Thymus (tissue), 11 donors: ENCODE results near the gene RAN. TPM values are rescaled to one million over a fixed set of nuclear protein-coding genes. Genes with fewer than 3 reads are reported as not detected.

Source experiments
- DNase-seq, 9 donors: peaks; one replicate each; pipeline ENCODE4 v3.0.0-alpha.2; 2013; ENCODE audit warnings: low spot score in 9 of 9, low read depth in 6 of 9, missing footprints in 1 of 9
- H3K27ac ChIP-seq, 2 donors: one replicate each; pipeline ENCODE4 v1.5.1; 2013; ENCODE audit warnings: control low read depth in 1 of 2, low read depth in 1 of 2, low read length in 1 of 2, mild to moderate bottlenecking in 1 of 2, moderate library complexity in 1 of 2
- H3K27me3 ChIP-seq, 2 donors: one replicate each; pipeline ENCODE4 v1.5.1; 2013; ENCODE audit warnings: low read length in 1 of 2; ENCODE audit not compliant: control insufficient read depth in 2 of 2, insufficient read depth in 1 of 2
- H3K36me3 ChIP-seq, 2 donors: one replicate each; pipeline ENCODE4 v1.5.1; 2013; ENCODE audit warnings: low read length in 1 of 2, mild to moderate bottlenecking in 1 of 2, moderate library complexity in 1 of 2; ENCODE audit not compliant: control insufficient read depth in 2 of 2, insufficient read depth in 2 of 2
- H3K4me1 ChIP-seq, 2 donors: one replicate each; pipeline ENCODE4 v1.5.1; 2013; ENCODE audit warnings: low read length in 2 of 2; ENCODE audit not compliant: control insufficient read depth in 2 of 2, insufficient read depth in 2 of 2
- H3K4me3 ChIP-seq, 2 donors: one replicate each; pipeline ENCODE4 v1.5.1; 2013; ENCODE audit warnings: low read length in 2 of 2, control low read depth in 1 of 2, mild to moderate bottlenecking in 1 of 2
- H3K9me3 ChIP-seq, 2 donors: one replicate each; pipeline ENCODE4 v1.5.1; 2013; ENCODE audit warnings: low read length in 1 of 2, mild to moderate bottlenecking in 1 of 2; ENCODE audit not compliant: control insufficient read depth in 2 of 2, insufficient read depth in 1 of 2
- WGBS: extraction: QIAGEN DNeasy Blood & Tissue Kit; methylation state at CpG from one replicate; pipeline ENCODE4 v1.1.7; 2013; 5-methylcytosine and 5-hydroxymethylcytosine counted together
- polyA plus RNA-seq: library from polyadenylated mRNA; stranded (reverse); fragments of 200-250 nt; gene quantifications from one replicate; pipeline ENCODE4 v1.2.3, GENCODE V29; 2013
- total RNA-seq: library from RNA; stranded (reverse); fragments of 120-200 nt; gene quantifications from one replicate; pipeline ENCODE4 v1.2.4, GENCODE V29; 2013
- donor health status: healthy.

The RAN gene
- total and polyA plus RNA-seq, 2 donors, result 295 to 1,047 TPM

GRCh38 chr12:130924966-130925665, 53.2 kb downstream of the RAN start:
- no peak overlapping the region for H3K27ac ChIP-seq
- no peaks in the 10 kb centered on the region for H3K36me3 ChIP-seq
- DNase-seq, result no peak
- H3K4me3 ChIP-seq, result no peak overlapping the region
- 74% methylated on average over 23 of the region's 23 CpGs for WGBS
- peaks cover 0 to 1% of the 10 kb centered on the region in 2 donors for H3K9me3 ChIP-seq
- H3K4me1 ChIP-seq, result no peaks in the 10 kb centered on the region
- H3K27me3 ChIP-seq, result peaks cover 0 to 4% of the 10 kb centered on the region in 2 donors

- Histone ChIP-seq H3K4me1 (no peaks in the 10 kb centered on the region), H3K27ac (no peak overlapping the region)
- 73% methylated on average over 7 of the region's 7 CpGs for WGBS
Observed at GRCh38 chr12:130925666-130926015, 53.8 kb downstream of the RAN start.

More at GRCh38 chr12:130925666-130926015, 53.8 kb downstream of the RAN start:
- Histone ChIP-seq H3K27me3 (peaks cover 0 to 4% of the 10 kb centered on the region in 2 donors), H3K4me3 (no peak overlapping the region), H3K36me3 (no peaks in the 10 kb centered on the region), H3K9me3 (peaks cover 0 to under 1% of the 10 kb centered on the region in 2 donors)
- no peak for DNase-seq

Other genes starting within 250 kb of the RAN start
- gene RIMBP2, start 155.8 kb upstream of the RAN start, total RNA-seq, result 0.47 TPM
- gene RIMBP2, start 155.8 kb upstream of the RAN start, polyA plus RNA-seq, result 0.78 TPM
- 8.8 TPM for gene STX2, start 32.8 kb upstream of the RAN start, total RNA-seq
- 18.3 TPM for gene STX2, start 32.8 kb upstream of the RAN start, polyA plus RNA-seq
- gene ADGRD1, start 81.8 kb downstream of the RAN start, total RNA-seq, result 0.94 TPM
- 2.1 TPM for gene ADGRD1, start 81.8 kb downstream of the RAN start, polyA plus RNA-seq